IPS DF 4.7 (cell line): ENCODE results near the gene HNRNPUL1.
"Not testable (repeated sequence)": the region's sequence is repeated elsewhere in the genome, so short reads cannot be mapped to it uniquely, and the experiment has no call there.

ENCODE experiments used
- DNase-seq: peaks from one replicate; pipeline ENCODE4 v3.0.0-alpha.2; 2013; ENCODE audit warnings: low spot score; ENCODE audit errors: extremely low read depth

The HNRNPUL1 gene

DNA sequence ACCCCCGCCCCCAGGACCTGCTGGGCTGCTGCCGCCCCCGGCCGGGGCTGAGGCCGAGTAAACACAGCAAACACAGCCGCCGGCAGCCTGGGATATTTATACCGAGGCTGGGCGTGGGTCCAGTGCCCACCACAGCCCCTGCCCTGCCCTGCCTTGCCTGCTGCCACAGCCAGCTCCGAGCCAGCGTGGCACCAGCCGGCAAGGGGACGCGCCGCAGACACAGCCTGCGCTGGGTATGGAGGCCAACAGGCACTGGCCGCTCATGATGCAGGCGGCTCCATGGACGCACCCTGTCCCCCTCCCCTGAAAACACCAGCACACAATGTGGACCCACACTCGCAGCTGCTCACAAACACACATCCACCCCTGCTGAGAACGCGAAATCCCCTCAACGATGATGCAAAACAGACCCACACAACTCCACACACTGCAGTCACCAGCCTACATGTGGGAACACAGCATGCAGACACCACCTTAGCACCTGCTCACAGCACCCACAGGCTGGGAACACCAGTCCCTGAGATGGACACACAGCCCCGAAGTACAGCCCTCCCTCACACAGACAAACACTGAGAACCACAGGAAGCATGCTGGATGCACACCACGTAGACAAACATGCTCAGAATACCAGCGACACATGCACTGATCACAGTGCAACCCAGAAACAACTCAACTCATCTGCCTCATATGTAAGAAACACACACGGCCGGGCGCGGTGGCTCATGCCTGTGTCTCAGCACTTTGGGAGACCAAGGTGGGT, 62.0 kb downstream of the HNRNPUL1 start:
- no peak for DNase-seq

DNA sequence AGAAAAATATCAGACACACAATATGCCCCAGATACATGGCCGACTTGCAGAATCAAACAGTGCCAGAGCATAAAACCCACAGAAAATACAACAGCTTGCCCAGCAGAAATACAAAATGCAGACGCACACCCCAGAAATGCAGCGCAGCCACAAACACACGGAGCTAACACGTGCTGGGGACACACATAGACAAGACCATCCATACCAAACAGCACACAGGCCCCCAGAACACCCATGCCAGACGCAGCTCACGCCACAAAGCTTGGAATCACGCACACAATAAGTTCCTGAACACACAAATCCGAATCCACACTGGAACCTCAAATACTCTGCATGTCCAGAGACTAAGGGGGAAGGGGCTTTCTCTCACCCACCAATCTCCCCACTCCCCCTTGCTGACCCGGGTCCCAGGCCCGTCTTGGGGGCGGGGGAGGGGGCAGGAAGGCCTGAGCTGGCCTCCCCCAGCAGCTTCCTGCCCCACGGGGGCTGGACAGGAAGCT, 63.0 kb downstream of the HNRNPUL1 start:
- DNase-seq: no peak

DNA sequence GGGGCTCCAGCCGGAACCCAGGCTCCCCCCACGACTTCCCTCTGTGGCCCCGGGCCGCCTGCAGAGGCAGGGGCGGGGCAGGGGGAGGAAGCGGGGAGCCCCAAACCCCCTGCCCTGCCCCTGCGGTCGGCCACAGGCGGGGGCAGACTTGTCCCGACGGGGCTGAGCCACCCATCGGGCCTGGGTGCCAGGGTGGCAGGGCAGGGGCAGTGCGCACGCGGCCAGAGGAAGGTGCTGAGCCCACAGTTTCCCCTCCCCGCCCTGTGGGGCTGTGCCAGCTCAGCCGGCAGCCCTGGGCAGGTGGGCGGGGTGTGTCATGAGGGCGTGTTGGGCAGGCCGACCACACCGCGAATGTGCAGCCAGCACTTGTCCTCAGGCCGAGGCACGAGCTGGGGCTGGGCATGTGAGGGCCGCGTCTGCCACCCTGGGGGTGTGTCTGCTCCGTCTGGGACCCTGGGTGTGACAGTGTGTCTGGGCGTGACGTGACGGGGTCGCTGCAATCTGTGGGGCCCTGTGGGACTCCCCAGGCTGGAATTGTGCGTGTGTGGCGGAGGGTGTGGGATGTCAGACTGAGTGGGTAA, 63.5 kb downstream of the HNRNPUL1 start:
- no peak for DNase-seq

DNA sequence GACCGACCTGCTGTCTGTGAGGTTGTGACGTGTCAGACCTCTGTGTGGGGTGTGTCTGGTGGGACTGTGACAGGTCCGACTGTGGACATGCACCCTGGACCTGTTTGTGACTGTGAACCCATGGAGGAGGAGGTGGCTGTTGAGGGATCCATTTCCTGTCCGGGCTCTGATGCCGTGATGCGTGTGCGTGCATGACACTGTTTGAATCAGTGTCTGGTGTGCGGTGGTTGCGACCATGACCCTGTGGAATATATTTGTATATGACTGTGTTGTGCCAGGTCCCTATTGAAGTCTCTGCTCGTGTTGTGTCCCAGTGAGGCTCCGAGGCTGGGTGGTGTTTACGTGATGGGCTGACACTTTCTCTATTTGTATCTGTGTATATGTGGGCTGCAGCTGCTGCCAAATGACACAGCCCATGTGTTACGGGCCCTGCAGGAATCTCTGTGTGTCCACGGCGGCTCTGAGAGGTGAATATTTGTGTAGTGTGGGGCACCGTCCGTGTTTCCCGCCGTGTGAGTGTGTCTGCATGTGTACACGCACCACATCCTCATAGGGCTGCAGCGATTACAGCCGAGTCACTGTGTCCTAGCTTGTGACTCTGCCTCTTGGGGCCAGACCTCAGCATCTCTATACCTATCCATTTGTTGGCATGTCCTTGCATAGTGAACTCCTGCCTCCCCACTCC, 64.1 kb downstream of the HNRNPUL1 start:
- no peak for DNase-seq

DNA sequence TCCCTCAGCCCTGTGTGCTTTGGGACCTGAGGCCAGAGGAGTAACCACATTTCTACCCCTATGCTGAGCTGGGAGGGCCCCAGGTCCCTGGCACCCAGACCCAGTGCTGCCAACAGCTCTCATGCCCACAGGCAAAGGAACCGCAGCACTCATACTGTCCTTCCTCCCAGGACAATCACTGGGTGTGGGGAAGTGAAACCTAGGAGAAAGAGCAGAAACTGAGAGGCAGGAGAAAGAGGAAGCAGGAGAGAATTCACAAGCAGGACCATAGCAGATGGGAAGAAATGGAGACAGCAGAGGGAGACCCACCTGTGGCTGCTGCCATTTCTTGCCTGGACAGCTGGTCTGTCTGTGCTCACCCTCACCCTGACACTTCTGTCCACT, 64.7 kb downstream of the HNRNPUL1 start:
- no peak for DNase-seq

DNA sequence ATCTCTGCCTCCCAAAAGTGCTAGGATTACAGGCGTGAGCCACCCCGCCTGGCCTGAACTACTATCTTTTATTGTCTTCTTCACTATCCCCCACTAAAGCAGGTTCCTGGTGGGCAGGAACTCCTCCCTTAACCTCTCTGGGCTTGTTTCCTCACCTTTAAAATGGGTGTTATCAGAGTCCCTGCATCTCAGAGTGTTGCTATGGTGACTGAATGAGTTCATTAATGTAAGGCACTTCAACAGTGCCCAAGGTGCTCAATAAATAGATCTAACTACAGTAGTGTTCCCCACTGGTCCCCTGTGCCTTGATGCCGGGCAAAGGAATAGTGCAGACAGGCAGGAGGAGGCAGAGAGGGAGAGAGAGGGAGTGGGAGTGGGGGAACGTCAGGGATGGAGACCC, 66.3 kb downstream of the HNRNPUL1 start:
- DNase-seq: no peak

DNA sequence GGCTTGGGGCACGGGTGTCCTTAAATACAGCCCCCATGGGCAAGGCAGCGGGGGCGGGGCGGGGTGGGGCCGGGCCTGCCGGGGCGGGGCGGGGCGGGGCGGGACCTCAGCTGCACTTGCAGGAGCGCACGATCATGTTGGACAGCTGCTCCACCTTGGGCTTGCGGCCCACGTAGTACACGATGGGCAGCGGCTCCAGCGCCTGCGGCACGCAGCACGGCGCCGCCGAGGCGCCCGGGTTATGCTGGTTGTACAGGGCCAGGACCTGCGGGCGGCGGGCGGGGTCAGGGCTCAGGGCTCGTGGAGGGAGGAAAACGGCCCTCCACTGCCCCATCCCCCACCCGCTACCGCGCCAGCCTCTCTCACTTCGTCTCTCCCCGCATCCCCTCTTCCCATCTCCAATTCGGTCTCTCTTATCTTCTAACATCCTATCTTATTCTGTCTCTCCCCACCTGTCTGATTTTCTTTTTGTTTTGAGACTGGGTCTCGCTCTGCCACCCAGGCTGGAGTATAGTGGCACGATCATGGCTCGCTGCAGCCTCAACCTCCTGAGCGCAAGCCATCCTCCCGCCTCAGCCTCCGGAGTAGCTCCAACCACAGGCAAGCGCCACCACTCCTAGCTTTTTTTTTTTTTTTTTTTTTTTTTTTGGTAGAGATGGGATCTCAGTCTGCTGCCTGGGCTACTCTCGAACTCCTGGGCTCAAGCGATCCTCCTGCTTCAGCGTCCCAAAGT, 66.9 kb downstream of the HNRNPUL1 start:
- no peak for DNase-seq

DNA sequence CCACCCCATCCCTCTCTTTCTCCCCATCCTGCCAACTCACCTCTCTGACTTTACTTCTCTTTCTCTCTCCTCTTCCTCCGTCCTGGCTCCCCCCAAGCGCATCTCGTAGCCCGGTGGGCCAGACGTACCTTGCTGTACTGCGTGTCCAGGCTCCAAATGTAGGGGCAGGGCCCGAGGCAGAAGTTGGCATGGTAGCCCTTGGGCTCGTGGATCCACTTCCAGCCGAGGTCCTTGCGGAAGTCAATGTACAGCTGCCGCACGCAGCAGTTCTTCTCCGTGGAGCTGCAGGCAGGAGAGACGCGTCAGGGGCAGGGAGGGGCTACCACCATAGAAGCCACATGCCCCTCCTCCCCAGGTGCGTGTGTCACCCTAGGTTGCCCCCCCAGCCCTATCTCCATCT, 67.8 kb downstream of the HNRNPUL1 start:
- no peak for DNase-seq

DNA sequence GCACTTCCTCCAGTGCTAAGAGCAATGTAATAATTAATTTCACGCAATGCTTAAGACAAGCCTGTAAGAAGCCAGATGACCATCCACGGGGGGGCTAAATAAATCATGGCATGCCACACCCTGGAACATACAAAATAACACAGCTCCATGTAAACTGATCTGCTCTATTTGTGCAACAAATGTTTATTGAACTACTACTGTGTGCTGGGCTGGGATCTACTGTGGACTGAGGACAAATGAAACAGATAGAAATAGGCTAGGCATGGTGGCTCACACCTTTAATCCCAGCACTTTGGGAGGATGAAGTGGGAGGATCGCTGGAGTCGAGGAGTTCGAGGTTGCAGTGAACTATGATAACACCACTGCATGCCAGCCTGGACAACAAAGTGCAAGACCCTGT, 68.3 kb downstream of the HNRNPUL1 start:
- DNase-seq: no peak

DNA sequence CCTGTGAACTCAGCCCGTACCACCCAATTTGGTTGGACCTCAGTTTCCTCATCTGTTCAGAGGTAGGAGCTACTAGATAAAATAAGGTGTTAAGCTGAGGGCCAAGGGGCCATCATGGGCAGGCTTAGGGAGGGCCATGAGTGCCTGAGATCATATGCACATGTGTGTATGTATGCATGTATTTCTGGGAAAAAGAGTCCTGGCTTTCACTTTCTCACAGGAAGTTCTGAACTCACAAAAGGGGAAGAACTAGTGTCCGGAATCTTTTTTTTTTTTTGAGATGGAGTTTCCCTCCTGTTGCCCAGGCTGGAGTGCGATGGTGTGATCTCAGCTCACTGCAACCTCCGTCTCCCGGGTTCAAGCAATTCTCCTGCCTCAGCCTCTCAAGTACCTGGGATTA, 70.6 kb downstream of the HNRNPUL1 start:
- no peak for DNase-seq

DNA sequence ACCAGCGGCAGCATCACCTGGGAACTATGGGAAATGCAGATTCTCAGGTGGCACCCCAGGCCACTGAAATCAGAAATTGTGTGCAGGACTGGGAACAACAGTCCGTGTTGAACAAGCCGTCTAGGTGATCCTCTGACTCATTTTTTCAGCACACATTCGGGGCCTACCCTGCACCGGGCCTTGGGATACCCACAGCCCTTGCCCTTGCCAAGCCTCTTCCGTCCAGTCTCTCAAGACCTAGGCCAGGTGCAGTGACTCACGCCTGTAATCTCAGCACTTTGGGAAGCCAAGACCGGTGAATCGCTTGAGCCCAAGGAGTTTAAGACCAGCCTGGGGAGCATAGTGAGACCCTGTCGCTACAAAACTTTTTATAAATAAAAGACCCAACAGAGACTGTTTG, 71.3 kb downstream of the HNRNPUL1 start:
- no peak for DNase-seq

DNA sequence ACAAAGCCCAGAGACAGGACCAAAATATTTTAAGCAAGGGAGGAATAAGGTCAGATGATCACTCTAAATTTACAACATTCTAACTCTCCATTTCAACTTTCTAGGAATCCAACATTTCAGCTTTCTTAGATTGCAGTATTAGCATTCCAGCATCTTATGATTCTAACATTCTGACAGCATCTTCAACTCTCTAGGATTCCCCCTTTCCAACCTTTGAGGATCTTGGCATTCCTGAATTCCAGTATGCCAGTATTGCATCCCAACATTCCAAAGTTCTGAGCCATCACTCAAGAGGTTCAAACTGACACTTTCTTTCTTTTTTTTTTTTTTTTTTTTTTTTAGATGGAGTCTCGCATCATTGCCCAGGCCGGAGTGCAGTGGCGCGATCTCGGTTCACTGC, 75.8 kb downstream of the HNRNPUL1 start:
- DNase-seq: no peak

DNA sequence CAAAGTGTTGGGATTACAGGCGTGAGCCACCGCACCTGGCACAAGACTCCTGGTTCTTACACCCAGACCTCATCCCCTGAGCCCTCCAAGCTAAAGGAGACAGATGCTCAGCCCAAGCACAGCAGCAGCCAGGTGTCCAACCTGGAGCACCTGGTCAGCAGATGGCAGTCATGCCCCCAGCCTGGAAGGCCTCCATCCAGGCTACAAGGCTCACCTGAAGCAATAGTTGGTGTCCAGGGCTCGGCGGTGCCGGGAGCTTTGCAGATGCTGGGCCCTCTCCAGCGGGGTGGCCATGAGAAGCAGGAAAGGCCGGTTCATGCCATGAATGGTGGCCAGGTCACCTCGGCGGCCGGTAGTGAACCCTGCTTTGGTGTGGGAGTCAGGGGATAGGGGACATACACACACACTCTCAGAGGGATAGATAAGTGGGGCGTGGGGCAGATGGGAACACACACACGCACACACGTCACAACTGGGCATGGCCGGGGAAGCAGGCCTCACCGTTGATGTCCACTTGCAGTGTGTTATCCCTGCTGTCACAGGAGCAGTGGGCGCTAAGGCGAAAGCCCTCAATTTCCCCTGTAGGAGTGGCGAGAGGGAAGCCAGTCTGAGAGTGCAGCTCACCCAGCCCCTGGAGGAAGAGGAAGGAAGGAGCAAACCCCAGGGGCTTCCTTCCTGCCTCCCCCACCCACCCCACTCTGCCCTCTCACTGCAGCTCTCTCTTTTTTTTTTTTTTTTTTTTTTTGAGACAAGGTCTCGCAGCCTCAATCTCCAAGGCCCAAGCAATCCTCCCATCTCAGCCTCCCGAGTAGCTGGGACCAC, 77.7 kb downstream of the HNRNPUL1 start:
- DNase-seq: no peak

DNA sequence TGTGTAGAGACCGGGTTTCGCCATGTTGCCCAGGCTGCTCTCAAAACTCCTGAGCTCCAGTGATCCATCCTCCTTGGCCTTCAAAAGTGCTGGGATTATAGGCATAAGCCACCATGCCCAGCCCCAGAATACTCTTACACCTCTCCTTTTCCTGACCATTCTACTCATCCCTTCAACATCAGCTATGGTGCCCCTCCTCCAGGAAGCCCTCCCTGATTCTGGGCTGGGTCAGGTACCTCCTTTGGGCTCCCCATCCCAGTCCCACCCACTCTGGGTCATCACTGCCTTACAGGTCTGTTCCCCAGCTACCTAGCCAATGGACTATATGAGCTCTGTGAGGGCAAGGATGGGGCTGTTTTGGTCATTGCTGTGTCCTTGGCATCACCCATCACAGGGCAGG, 80.0 kb downstream of the HNRNPUL1 start:
- no peak for DNase-seq

DNA sequence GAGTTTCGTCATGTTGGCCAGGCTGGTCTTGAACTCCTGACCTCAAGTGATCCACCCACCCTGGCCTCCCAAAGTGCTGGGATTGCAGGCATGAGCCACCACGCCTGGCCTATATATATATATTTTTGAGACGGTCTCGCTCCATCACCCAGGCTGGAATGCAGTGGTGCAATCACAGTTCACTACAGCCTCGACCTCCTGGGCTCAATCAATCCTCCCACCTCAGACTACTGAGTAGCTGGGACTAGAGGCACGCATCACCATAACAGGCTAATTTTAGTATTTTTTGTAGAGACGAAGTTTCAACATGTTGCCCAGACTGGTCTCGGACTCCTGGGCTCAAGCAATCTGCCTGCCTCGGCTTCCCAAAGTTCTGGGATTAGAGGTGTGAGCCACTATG, 82.7 kb downstream of the HNRNPUL1 start:
- DNase-seq: not testable (repeated sequence)

DNA sequence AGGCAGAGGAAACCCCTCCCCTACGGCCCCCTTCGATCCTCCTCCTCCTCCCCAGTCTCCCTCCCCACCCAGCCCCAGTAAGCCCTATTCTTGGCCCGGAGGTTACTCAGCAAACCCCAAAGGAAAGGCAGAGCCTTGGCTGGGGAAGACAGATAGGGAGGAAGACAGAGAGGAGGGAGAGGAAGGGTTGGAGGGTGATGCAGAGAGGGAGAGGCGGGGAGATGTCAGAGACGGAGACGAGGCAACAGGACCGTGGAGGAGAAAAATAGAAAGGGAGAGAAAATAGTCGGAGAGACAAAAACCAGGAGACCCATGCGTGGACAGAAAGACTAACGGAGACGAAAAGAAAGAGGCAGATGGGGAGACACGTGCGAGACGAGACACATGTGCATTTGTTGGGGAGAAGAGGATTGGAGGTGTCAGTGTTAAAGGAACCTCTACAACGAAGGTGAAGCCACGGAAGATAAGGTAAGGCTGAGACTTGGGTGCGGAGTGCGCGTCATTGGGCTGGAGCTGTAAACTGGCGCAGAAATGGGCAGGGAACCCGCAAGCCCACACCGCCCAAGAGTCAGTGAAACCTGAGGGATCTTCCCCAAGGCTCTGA, 86.7 kb downstream of the HNRNPUL1 start:
- no peak for DNase-seq

DNA sequence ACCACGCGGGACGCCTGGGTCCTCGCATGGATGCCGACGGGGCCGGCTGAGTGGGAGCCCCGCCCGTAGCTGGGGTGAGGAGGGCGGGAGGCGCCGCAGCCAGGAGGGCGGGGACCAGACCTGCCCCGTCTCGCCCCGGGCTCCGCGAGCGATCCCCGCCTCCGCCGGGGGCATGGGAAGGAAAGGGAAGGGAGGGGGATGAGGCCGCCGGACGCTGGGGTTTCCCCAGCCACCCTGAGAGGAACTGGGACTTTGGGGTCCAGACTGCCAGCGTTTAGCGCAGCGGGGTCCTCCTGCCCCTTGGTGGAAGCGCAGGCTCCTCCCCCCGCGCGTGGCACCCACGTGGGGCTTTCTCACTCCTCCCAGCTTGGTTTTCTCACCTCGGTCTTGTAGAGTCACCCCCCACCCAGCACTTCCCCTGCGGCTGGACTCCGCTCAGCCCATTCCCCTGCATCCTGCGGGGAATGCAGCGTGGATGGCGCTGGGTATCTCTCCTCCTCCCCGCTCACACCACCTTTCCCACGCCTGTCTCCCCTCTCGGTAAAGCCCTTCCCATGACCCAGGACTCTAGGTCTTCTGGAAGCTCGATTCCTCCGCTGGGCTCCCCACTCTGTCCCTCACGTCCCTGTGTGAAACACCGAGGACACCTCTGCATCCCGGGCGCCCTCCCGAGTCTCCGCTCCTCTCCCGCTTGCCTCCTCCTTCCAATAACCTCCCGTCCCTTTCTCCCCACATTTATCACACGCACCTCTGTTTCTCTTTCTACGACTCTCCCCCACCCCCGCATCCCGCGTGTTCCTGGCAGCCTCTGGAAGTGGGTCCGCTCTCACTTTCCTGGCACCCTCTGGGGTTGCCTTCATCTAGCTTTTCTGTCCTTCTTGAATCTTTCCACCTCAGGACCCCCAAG, 87.4 kb downstream of the HNRNPUL1 start:
- no peak for DNase-seq

DNA sequence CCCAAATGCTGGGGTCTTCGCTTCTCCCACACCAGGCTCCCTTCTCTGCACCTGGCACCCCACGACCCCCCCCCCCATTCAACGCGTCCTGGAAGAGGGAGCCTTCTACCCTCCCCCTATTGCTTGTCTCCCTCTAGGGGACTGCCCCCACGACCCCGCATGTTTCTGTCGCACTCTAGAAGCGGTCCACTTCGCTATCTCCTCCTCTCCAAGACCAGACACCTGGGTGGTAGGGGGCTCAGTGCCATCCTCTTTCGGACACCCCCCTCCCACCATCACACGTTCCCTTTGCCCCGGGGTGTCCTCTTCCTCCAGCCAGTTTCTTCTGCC, 88.1 kb downstream of the HNRNPUL1 start:
- no peak for DNase-seq

DNA sequence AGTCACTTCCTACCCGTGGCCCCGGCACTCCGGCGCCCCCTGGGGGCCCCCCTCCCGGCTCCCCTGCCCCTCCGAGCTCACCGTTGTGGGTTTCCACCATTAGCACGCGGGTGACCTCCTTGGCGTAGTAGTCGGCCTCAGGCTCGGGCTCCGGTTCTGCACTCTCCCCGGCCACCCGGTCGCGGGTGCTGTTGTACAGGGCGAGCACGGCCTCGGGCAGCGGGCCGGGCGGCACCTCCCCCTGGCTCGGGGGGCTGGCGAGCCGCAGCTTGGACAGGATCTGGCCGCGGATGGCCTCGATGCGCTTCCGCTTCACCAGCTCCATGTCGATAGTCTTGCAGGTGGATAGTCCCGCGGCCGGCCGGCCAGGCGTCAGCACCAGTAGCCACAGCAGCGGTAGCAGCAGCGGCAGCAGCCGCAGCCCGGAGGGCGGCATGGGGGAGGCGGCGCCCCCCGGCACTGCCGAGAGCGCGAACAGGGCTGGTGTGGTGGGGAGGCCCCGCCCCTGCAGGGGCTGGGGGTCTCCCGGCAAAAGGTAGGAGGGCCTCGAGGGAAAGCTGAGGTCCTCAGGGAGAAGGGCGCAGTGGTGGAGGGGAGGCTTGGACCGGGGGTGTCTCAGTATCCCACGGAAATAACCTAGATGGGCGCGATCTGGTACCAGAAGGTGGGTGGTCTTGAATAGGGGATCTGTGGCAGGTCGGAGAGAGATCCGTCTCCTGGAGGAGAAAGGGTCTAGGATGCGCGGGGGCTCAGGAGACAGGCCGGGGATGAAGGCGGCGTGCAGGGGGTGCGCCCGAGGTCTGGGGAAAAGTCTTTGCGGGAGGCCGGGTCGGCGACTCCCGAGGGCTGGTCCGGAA, 88.7 kb downstream of the HNRNPUL1 start:
- no peak for DNase-seq
